ENCODE measurements around the gene STK32C.
"Not testable (repeated sequence)": the region's sequence is repeated elsewhere in the genome, so short reads cannot be mapped to it uniquely, and the experiment has no call there.

STK32C gene

DNA sequence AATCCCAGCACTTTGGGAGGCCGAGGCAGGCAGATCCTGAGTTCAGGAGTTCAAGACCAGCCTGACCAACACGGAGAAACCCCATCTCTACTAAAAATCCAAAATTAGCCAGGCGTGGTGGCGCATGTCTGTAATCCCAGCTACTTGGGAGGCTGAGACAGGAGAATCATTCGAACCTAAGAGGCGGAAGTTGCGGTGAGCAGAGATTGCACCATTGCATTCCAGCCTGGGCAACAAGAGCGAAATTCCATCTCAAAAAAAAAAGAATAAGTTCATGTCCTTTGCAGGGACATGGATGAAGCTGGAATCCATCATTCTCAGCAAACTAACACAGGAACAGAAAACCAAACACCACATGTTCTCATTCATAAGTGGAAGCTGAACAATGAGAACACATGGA, 7.1 kb upstream of the STK32C start:
- not testable (repeated sequence) for ATAC-seq, H3K9me3 Mint-ChIP-seq, H3K4me3 Mint-ChIP-seq, H3K27me3 Mint-ChIP-seq, H3K27ac Mint-ChIP-seq, H3K4me1 Mint-ChIP-seq, H3K36me3 Mint-ChIP-seq

DNA sequence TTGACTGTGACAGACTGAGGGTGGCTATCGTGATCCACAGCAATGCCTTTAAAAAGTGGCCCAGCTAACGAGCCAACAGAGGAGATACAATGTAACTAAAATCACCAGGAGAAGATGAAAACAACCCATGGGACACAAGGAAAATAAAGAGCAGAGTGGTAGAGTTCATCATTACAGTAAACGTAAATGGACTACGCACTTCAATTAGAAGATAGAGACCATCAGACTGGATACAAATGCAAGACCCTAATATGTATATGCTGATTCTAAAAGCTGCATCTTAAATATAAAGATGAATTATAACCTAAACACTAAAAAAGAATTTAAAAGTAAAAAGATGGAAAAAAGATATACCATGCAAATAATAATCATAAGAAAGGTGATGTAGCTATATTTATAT, 6.6 kb upstream of the STK32C start:
- Mint-ChIP-seq H3K4me3 (no peak overlapping the region), H3K27me3 (no peaks in the 10 kb centered on the region), H3K27ac (no peak overlapping the region), H3K9me3 (peaks cover 8% of the 10 kb centered on the region), H3K4me1 (peaks cover 2% of the 10 kb centered on the region), H3K36me3 (no peaks in the 10 kb centered on the region)
- no peak for ATAC-seq

DNA sequence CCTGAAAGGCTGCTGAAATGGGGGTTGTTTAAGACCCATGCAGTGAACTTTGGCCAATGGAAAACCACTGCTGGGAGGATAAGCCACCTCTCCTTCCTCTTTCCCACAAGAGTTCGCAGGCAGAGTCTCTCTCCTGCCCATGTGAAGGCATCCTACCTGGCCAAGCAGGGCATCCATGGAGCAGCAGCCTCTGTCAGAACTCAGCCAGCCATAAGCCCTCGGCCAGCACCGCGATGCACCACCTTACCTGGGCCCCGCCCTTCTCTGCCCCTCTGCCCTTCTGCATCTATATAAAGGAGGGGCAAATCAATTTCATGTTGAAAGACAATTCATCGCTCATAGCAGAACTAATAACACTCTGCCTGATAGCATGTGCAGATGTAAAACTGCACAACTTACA, 6.1 kb upstream of the STK32C start:
- Mint-ChIP-seq H3K36me3 (no peaks in the 10 kb centered on the region), H3K4me1 (no peaks in the 10 kb centered on the region), H3K4me3 (no peak overlapping the region), H3K9me3 (peaks cover 8% of the 10 kb centered on the region), H3K27me3 (no peaks in the 10 kb centered on the region), H3K27ac (no peak overlapping the region)
- no peak for ATAC-seq

DNA sequence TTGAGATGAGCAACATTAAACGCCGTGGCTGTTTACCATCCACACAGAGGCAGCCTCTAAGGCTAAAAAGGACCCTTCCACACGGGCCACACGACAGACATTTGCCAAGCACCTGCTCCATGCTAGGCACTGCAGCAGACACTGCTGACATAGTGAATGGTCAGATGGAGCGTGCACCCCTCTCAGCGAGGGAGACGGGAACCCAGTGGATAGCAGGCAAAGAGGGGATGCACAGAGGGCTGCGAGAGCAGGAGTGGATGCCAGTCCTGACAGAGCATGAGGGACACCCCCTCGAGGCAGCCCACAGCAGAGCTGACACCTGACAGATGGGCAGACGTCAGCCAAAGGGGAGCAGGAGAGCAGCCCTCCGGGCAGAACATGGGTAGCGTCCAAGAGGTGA, 5.6 kb upstream of the STK32C start:
- Mint-ChIP-seq H3K9me3 (peaks cover 8% of the 10 kb centered on the region), H3K36me3 (no peaks in the 10 kb centered on the region), H3K4me3 (no peak overlapping the region), H3K4me1 (no peaks in the 10 kb centered on the region), H3K27me3 (no peaks in the 10 kb centered on the region), H3K27ac (no peak overlapping the region)
- ATAC-seq = no peak

DNA sequence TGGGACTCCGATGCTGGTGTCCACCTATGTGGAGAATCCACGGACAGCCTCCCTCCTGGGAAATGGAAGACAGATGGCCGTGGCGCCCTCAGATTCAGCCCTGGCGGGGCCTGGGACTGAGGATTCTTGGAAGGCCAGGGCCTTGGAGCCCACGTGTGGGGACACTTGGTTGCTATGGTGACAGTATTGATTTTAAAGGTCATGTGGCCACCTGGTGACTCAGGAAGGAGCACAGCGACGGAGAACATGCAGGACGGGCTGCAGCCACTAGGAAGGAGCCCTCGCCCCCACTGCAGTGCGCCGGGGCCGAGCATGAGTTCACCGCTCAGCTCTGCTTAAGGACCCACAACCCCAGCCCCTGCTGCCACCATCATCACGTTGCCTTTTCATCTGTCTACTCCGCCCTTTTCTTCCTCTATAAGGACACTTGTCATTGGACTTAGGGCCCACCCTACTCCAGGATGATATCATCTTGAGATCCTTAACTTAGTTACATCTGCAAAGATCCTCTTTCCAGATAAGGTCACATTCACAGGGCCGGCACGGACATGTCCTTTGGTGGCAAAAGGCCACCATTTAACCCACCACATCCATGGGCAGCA, 3.7 kb upstream of the STK32C start:
- H3K9me3 Mint-ChIP-seq = peaks cover 8% of the 10 kb centered on the region
- H3K4me3 Mint-ChIP-seq = no peak overlapping the region
- H3K36me3 Mint-ChIP-seq = no peaks in the 10 kb centered on the region

DNA sequence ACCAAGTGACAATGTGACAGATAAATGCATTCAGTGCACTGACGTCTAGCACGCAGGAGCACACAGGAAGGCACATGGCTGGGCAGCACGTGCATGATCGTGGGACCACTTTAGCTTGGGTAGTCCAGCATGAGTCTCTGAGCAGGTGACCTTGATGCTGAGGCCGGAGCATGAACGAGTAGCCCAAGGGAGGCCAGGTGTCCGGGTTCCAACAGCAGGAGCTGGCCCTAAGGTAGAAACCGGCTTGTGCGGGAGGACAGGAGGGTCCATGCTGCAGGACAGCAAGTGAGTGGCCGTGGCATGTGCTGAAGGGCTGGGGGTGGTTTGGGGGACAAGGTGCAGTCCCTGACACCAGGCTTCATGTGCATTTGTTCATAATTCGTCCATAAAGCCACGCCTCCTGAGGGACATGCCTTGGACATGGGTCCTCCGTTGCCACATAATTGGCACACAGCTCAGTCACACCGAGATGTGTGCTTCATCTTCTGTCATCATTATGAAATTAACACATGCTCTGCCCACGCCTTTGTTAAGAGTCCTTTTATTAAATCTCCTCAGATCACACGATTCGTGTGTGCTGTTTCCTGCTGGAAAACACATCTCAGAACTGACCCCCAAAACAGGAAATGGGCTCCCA, 3.1 kb upstream of the STK32C start:
- no peak for ATAC-seq
- no peak overlapping the region for H3K27ac Mint-ChIP-seq
- H3K36me3 Mint-ChIP-seq = no peaks in the 10 kb centered on the region
- H3K4me3 Mint-ChIP-seq = no peak overlapping the region
- peaks cover 8% of the 10 kb centered on the region for H3K9me3 Mint-ChIP-seq
- H3K4me1 Mint-ChIP-seq = peaks cover 8% of the 10 kb centered on the region
- H3K27me3 Mint-ChIP-seq = peaks cover 14% of the 10 kb centered on the region

More for the DNA sequence above, 3.7 kb upstream of the STK32C start:
- H3K27ac Mint-ChIP-seq = no peak overlapping the region
- peaks cover 8% of the 10 kb centered on the region for H3K27me3 Mint-ChIP-seq
- H3K4me1 Mint-ChIP-seq = peaks cover 7% of the 10 kb centered on the region
- ATAC-seq = no peak

DNA sequence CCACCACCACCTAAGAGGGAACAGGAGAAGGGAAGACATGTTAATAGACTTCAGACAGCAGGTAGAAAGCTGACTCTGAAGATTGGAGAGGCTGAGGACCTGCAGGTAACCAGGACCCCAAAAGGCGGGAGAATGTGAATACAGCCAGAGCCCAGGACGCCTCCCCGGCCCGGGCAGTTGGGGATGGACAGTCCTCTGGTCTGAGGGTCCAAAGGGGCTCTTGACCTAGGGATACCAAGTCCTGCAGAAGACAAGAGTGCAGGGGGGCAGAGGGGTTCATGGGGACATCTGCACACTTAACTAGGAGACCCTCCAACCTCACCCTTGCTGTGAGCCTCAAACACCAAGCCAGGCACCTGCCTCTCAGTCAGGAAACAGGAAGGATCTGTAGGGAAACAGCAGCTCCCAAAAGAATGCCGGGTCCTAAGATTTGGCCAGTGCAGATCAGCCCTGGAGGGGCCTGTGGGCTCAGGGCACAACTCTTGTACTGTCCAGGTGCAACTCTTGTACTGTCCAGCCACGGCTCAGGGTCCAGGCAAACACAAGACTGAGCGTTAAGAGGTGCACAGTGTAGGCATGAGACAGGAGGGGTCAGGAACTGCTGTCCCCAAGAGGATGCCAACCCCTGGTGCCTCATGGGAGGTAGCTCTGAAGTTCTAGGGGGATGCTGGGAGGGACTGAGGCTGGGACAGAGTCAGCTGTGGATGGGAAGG, 2.3 kb upstream of the STK32C start:
- H3K9me3 Mint-ChIP-seq = peaks cover 8% of the 10 kb centered on the region
- H3K36me3 Mint-ChIP-seq = no peaks in the 10 kb centered on the region
- H3K27ac Mint-ChIP-seq = no peak overlapping the region
- no peak overlapping the region for H3K4me3 Mint-ChIP-seq
- peaks cover 21% of the 10 kb centered on the region for H3K27me3 Mint-ChIP-seq
- peaks cover 8% of the 10 kb centered on the region for H3K4me1 Mint-ChIP-seq
- no peak for ATAC-seq

DNA sequence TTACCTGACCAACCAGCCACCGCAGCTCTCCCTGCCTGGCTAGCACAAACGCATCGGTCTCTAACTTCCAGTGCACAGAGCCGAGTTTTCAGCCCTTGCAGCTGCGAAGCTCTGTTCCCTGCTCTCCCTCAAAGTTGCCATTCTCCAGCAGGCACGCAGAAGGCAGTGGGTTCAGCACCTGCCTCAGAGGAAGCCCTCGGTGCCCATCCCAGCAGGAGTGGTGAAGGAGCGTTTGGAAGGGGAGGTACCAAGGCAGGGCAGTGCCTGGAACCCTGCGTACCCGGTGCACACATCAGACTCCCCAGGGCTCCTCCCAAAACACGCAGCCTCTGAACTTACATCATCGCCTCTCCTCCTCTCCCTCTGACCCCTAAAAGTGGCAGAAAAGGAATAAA, 1.7 kb upstream of the STK32C start:
- H3K27ac Mint-ChIP-seq = no peak overlapping the region
- H3K4me1 Mint-ChIP-seq = peaks cover 8% of the 10 kb centered on the region
- peaks cover 8% of the 10 kb centered on the region for H3K9me3 Mint-ChIP-seq
- ATAC-seq = no peak
- H3K27me3 Mint-ChIP-seq = peaks cover 21% of the 10 kb centered on the region
- no peak overlapping the region for H3K4me3 Mint-ChIP-seq
- no peaks in the 10 kb centered on the region for H3K36me3 Mint-ChIP-seq

DNA sequence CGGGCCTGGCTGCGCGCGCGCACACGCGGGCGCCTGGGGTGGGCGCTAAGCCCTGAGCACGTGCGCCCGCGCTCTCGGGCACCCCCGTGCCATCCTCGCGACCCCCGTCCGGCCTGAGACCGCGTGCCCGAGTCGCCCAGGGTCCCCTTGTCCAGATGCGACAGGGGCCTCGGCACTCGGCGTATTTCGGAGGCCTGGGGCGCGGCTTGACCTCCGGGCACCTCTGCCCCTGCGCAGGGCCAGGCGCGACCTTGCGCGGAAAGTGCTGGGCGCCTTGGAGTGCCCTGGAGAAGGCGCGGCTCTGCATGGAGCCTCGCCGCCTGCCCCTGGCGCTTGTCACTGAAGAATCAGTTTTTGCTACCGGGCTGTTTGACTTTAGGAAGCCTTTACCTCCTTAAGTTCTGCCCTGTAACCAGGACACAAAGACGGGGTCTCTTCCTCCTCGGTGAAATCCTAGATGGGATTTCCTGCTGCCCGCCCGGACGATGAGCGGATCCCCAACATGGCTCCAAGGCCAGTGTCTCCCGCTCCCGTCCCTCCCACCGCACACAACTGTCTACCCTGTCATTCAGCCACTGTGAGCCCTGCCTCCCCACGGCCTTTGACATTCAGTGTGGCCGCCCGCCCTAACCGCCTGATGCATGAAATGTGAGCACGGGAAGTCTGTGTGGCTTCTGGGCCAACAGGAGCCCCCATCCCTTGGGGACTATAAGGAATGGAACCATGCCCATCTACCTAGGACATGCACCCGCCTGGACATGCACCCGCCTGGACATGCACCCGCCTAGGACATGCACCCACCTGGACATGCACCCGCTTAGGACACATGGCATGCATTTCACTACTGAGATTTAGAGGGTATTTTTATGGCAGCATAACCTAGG, 1.1 kb upstream of the STK32C start:
- Mint-ChIP-seq H3K4me3 (peak overlapping the region; percentile 63), H3K27me3 (peaks cover 21% of the 10 kb centered on the region), H3K4me1 (peaks cover 8% of the 10 kb centered on the region), H3K27ac (no peak overlapping the region), H3K36me3 (no peaks in the 10 kb centered on the region), H3K9me3 (peaks cover 5% of the 10 kb centered on the region)
- no peak for ATAC-seq

DNA sequence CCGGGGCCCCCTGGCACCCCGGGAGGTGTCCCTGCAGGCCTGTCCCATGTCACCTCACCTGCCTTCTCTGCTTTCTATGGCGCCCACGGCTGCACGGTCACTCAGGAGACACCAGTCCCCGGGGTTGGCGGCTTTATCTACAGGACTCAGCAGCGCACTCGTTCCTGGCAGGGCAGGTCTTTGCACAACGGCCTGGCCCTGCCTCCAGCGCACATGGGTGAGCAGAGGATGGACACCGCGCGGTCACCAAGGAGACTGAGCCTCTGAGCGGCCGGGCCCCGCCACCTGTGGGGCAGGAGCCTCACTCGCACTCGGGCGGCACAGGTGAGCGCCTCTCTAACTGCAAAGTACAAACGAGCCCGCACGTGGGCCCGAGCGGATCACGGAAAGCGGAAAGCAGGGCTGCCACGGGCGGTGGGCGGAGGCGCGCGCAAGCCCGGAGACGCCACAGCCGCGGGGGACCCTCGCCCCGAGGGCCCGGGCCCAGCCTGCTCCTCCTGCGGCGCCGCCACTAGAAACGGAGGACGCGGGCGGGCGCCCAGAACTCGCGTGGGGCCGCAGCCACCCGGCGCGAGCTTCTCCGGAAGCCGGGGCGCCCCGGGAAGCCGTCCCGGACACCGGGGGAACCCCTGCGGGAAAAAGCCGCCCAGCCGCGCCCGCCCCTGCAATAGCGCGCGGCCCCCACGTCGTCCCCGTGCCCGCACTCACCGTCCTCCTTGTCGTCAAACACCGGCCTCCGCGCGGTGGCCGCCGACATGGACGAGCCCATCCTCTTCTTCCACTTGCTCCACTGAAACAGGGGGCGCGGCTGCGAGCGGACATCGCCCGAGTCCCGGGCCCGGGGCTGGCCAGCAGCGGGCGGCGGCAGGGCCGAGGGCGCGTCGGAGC, 642 bp downstream of the STK32C start:
- H3K27ac Mint-ChIP-seq = no peak overlapping the region
- peak overlapping the region; percentile 87 for H3K4me3 Mint-ChIP-seq
- peaks cover 8% of the 10 kb centered on the region for H3K4me1 Mint-ChIP-seq
- peaks cover 21% of the 10 kb centered on the region for H3K27me3 Mint-ChIP-seq
- no peaks in the 10 kb centered on the region for H3K36me3 Mint-ChIP-seq
- ATAC-seq = peak; percentile 9
- no peaks in the 10 kb centered on the region for H3K9me3 Mint-ChIP-seq

DNA sequence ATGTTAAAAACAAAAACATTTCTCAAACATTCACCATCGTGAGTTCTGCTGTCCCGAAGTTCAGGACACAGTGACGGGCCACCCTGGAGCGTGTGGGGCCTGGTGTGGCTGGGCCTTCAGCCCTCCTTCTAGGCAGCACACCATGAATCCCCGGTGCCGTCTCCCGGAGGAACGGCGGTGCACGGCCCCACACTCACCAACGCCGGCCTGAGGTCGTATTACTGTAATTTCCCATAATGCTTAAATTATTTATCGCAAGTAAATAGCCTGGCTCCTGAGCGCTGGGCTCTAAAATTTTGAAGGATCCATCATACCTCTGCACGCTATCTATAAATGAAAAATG, 1.4 kb downstream of the STK32C start:
- Mint-ChIP-seq H3K36me3 (no peaks in the 10 kb centered on the region), H3K27ac (no peak overlapping the region), H3K27me3 (peaks cover 21% of the 10 kb centered on the region), H3K4me3 (peak overlapping the region; percentile 23), H3K9me3 (no peaks in the 10 kb centered on the region), H3K4me1 (peaks cover 8% of the 10 kb centered on the region)
- ATAC-seq = no peak

DNA sequence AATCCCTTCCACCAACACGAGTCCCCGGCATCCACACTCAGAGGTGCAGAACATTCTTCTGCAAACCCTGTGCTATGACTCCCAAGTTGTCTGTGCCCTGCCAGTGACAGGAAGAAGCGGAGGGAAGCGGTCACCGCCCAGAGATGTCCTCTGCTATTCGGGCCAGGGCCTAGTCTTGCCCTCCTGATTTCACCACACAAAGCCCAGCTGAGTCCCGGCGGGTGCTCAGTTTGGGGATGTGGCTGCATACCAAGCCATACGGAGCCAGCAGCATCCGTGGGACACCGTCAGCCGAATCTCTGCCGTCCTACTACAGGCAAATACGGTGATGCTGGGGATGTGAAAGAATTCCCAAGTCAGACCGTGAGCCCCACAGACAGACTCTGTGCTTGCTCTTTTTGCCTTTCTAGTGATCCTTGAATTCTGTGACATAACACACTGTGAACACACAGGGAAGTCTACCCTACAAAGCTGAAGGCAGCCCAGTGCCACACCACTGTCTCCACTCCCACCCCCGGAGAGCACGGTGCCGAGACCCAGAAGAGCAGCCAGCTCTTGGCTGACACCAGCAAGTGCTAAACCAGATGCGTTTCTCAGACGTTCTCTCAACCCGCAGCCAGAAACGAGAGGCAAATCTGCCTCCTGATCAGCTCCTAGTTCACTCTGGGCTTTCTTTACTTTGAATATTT, 2.0 kb downstream of the STK32C start:
- Mint-ChIP-seq H3K27ac (no peak overlapping the region), H3K4me1 (peaks cover 8% of the 10 kb centered on the region), H3K4me3 (peak overlapping the region; percentile 23), H3K9me3 (no peaks in the 10 kb centered on the region), H3K27me3 (peaks cover 21% of the 10 kb centered on the region), H3K36me3 (no peaks in the 10 kb centered on the region)
- no peak for ATAC-seq

DNA sequence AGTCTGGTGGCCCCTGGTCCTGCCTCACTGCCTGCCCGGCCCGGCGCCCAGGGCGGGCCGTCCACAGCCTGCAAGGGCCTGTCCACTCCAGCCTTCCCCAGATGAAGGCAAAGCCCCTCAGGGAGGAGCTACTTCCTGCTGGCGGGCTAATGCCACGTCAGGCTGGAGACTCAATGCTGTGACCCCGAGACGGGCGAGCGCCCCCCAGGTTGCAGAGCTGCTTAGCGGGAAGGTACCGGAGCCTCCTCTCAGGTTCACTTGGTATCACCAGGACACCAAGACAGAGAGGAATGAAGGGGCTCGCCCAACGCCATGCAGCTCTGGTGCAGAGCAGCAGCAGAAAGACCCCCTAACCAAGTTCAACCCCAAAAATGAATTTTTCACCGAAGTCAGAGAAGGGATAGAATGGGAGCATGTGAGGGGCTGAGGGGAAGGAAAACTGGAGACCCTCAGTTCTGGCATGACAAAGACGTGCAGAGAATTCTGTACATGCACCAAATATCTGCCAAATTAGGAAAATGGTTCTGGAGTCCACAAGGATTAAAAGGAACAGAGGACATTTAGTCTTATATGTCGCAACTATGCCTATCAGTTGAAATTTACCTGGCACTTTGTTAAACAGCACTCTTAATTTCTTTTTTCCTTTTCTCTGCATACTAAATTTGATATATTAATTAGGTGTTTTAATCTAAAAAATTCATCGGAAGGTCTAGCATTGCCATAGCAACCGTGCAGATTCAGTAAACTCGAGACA, 2.8 kb downstream of the STK32C start:
- Mint-ChIP-seq H3K27me3 (peaks cover 21% of the 10 kb centered on the region), H3K27ac (no peak overlapping the region), H3K4me3 (no peak overlapping the region), H3K36me3 (no peaks in the 10 kb centered on the region), H3K9me3 (no peaks in the 10 kb centered on the region), H3K4me1 (peaks cover 8% of the 10 kb centered on the region)
- no peak for ATAC-seq
